NOMO-1 (cell line): ENCODE results near the gene MTO1.
"Not testable (repeated sequence)": the region's sequence is repeated elsewhere in the genome, so short reads cannot be mapped to it uniquely, and the experiment has no call there.

Experiments
- DNase-seq, 2 experiments: peaks; one replicate each; lab custom pipeline; 2025; ENCODE audit not compliant: unreplicated experiment in 2 of 2; lab: John Stamatoyannopoulos, UW

MTO1 gene, protein sequence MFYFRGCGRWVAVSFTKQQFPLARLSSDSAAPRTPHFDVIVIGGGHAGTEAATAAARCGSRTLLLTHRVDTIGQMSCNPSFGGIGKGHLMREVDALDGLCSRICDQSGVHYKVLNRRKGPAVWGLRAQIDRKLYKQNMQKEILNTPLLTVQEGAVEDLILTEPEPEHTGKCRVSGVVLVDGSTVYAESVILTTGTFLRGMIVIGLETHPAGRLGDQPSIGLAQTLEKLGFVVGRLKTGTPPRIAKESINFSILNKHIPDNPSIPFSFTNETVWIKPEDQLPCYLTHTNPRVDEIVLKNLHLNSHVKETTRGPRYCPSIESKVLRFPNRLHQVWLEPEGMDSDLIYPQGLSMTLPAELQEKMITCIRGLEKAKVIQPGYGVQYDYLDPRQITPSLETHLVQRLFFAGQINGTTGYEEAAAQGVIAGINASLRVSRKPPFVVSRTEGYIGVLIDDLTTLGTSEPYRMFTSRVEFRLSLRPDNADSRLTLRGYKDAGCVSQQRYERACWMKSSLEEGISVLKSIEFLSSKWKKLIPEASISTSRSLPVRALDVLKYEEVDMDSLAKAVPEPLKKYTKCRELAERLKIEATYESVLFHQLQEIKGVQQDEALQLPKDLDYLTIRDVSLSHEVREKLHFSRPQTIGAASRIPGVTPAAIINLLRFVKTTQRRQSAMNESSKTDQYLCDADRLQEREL

GRCh38 chr6:73461537-73462350 is at the start of gene MTO1:
Gene MTO1, plus strand, starts transcription at chr6:73461737. Its CDS starts 118 bp downstream, at chr6:73461855.
- DNase-seq = peak; percentile 91 to 97

GRCh38 chr6:73413102-73413501 is 48.4 kb upstream of the MTO1 start:
- DNase-seq = no peak

- DNase-seq = no peak
Observed at GRCh38 chr6:73418081-73418741, 43.3 kb upstream of the MTO1 start.

- DNase-seq = no peak
Observed at GRCh38 chr6:73421534-73421933, 40.0 kb upstream of the MTO1 start.

DNA sequence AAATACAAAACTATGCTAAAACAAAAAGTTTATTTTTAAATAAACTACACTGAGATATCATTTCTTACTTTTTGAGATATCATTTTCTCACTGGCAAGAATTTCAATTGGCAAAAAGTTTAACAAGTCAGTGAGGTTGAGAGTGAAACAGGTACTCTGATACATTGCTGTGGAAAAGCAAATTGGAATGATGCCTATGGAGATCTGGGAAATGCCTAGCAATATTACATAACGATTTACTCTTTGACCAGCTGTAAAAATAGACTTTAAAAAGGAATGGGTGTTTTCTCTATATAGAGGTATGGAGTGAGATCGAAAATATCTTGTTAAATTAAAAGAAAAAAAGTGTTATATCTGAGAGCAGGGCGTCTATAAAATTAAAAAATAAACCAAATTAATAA is 26.3 kb upstream of the MTO1 start:
- DNase-seq = no peak

GRCh38 chr6:73443555-73443954 is 18.0 kb upstream of the MTO1 start:
- DNase-seq = no peak

DNA sequence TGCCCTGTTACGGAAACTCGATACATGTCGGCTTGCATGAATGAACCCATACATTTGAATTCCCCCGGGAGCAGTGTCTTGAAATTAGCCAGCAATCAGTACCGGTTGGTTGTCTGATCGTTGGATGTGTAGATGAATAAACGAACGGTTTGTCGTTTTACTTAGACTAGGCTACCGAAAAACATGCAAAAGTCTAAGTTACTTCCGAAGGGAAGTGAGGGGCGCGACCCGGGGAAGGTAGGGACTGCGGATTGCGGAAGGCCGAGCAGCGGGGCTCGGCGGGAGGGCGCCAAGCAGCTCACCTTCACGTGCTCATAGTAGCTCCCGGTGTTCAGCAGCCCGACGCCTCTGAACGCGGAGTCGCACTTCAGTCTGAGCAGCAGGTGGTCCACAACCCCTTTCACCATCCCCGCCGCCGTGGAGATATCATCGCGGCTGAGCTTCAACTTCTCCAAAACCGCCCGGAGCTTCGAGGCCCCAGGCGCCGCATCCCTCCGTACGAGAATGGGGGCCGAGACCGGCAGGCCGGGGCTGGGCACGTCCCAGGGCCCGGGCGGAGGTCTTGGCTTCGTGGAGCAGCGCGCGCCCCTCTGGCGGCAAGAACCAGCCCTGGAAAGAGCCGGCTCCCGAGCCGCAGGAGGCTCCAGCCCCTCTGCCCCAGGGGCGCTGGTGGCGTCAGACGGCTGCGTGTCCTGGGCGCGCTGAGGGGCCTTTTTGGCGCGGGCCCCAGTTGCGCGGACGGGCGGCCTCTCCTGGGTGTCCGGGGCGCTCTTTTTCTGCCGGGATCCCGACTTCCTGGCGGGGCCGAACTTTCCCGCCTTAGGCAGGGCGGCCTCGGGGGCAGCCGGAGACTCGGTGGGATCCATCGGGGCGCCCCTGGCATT is 10.1 kb upstream of the MTO1 start:
- peak; percentile 45 to 65 for DNase-seq

DNA sequence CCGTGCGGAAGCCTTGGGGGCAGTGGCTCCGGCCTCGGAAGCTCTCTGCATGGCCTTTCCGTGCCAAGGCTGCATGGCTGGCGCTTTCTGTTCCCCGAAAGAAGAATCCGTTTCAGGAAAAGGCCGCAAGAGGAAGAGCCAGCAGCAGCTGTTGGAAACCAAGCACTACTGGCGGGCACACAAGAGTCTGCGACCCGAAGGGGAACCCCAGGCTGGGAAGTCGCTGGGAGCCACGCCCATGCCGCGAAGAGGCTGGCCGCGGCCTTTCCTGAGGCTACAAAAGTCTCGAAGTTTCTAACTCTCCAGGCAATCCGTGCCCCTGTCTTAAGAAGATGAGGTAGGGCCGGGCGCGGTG is 9.5 kb upstream of the MTO1 start, which contains the start of gene CGAS:
CGAS (minus strand) TSS at position 191 of the 355 bp plus-strand sequence; CDS start at position 75, 116 bp downstream.
- peak; percentile 88 to 89 for DNase-seq

GRCh38 chr6:73455865-73456629 is 5.5 kb upstream of the MTO1 start:
- DNase-seq = peak; percentile 89 to 98

DNA sequence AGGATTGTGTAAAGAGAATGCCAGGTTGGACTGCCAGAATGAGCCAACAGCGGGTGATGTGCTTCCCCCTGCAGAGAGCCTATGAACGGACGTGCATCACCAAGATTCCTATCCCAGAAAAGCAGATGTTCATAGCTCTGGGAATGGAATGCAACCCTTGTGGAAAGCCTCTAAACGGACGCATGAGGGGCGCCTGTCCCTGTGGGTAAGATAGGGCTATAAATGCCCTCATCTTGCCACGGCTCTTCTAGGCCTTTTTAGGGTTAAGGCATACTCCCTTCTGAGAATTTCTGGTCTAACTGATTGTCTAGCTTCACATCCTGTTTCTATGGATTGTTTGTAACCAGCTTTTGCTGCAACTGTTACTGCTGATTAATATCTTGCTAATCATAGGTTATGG is 2.1 kb upstream of the MTO1 start:
- not testable (repeated sequence) for DNase-seq

DNA sequence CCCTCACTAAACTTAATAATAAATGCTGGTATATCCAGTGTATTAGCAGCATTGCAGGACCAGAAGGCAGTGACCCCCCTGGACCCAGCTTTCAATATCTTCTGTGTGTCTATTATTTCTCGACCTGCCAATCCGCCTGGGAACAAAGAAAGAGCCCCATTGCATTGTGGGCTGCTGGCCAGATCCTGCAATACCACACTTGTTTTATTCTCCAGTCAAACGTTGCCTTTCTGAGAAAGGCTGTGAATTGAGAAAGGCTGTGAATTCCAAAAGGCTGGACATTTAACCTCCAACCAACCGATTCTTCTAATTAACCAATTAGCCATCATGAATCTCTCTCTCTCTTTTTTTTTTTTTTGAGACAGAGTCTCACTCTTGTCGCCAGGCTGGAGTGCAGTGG is 1.5 kb upstream of the MTO1 start:
- peak in 1 of 2 experiments; percentile 29 for DNase-seq

DNA sequence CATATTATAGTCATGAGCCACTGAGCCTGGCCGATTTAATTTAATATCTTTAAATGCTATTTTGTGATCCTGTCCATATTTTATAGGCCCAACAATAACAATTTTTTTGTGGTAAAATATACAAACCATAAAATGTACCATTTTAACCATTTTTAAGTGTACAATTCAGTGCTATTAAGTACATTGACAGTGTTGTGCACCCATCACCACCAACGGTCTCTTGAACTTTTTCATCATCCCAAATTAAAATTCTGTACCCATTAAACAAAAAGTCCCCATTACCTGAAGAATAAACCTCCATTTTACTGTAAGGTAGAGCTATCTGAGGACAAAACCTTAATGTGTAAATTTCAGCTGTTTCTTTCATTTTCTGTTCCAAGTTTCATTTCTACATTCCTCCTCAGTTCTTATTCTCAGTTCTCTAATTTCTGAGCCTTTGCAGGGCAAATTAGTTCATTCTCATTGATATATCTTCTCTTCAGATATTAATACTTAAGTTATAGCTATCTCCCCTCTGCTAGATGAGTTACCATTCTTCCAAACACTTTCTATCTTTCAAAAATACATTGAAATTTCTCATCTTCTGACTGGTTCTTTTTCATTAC is 10.3 kb downstream of the MTO1 start:
- DNase-seq = peak; percentile 23 to 76

DNA sequence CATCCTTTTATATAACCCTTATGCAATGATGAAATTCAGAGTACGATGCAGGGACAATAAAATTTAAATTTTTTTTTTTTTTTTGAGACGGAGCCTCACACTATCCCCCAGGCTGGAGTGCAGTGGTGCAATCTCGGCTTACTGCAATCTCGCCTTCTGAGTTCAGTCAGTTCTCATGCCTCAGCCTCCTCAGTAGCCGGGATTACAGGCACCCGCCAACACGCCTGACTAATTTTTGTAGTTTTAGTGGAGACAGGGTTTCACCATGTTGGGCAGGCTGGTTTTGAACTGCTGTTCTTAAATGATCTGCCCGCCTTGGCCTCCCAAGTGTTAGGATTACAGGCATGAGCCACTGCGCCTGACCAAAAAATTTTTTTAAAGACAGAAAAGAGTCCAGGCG is 15.2 kb downstream of the MTO1 start:
- DNase-seq = no peak

DNA sequence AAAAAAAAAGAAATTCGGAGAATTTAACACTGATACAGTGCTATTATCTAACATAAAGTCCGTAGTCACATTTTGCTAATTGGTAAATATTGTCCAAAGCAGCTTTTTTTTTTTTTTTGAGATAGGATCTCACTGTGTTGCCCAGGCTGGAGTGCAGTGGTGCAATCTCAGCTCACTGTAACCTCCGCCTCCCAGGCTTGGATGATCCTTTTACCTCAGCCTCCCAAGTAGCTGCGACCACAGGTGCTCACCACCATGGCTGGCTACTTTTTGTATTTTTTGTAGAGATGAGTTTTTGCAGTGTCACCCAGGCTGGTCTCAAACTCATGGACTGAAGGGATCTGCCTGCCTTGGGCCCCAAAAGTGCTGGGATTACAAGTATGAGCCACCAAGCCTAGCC is 15.9 kb downstream of the MTO1 start:
- no peak for DNase-seq

DNA sequence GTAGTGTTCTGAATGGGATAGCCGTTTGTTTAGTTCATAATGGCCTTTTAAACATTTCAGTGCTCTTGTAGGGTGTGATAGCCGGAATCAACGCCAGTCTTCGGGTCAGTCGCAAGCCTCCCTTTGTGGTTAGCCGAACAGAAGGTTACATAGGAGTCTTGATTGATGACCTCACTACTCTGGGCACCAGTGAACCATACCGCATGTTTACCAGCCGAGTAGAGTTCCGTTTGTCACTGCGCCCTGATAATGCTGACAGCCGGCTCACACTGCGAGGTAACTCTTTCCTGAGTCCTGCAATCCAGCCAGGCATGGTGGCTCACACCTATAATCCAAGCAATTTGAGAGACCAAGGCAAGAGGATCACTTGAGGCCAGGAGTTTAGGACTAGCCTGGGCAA is 20.4 kb downstream of the MTO1 start:
- DNase-seq = no peak

DNA sequence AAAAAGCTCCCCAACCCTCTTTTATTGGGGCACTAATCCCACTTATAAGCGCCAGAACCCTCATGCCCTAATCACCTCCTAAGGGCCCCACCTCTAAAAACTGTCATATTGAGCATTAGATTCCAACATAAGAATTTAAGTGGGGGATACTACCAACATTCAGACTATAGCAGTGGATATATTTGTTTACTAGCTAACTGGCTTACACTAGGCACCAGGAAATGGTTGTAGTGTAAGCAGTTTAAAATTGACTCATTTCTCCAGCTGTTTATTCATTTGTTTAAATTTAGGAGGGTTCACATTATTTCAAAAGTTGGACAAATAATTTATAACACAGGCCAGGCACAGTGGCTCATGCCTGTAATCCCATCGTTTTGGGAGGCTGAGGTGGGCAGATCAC is 22.9 kb downstream of the MTO1 start:
- DNase-seq = no peak

DNA sequence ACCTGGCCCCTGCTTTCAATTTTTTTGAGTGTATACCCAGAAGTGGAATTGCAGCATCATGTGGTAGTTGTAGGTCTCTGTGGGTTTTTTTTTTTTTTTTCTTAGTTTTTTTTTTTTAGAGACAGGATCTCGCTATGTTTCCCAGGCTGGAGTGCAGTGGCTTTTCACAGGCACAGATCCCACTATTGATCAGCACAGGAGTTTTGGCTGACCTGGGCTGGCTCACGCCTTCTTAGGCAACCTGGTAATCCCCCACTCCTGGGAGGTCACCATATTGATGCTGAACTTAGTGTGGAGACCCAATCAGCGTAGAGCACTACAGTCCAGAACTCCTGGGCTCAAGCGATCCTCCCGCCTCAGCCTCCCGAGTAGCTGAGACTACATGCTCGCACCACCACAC is 25.9 kb downstream of the MTO1 start:
- no peak for DNase-seq

GRCh38 chr6:73491377-73491776 is 29.8 kb downstream of the MTO1 start:
- DNase-seq = no peak

GRCh38 chr6:73497915-73498314 is 36.4 kb downstream of the MTO1 start:
- no peak for DNase-seq
